KMS-11 (cell line): Measurements from ENCODE around the gene TSR2.

Source experiments
- H2AFZ ChIP-seq: fragments of 200-600 bp; sonication (generic); 2 replicates; pipeline ENCODE4 v1.6.1; 2016; ENCODE audit warnings: antibody characterized with exemption, mixed run types, low read depth
- H3K27ac ChIP-seq: fragments of 200-600 bp; sonication (generic); 2 replicates; pipeline ENCODE4 v1.6.1; 2016; ENCODE audit warnings: mild to moderate bottlenecking, mixed run types
- H3K27me3 ChIP-seq: fragments of 200-600 bp; sonication (generic); 2 replicates; pipeline ENCODE4 v1.6.1; 2017; ENCODE audit warnings: mild to moderate bottlenecking, low read depth, mixed run types, moderate library complexity; ENCODE audit not compliant: insufficient read depth
- H3K36me3 ChIP-seq: fragments of 200-600 bp; sonication (generic); 2 replicates; pipeline ENCODE4 v1.6.1; 2017; ENCODE audit warnings: mild to moderate bottlenecking, mixed run types; ENCODE audit not compliant: insufficient read depth
- H3K4me1 ChIP-seq: fragments of 200-600 bp; sonication (generic); 2 replicates; pipeline ENCODE4 v1.6.1; 2016; ENCODE audit warnings: mild to moderate bottlenecking, low read depth, mixed run types; ENCODE audit not compliant: poor library complexity, severe bottlenecking
- H3K4me2 ChIP-seq: fragments of 200-600 bp; sonication (generic); 2 replicates; pipeline ENCODE4 v1.7.0; 2016; ENCODE audit warnings: mild to moderate bottlenecking, mixed run types
- H3K4me3 ChIP-seq: fragments of 200-600 bp; sonication (generic); IDR thresholded peaks from 2 replicates; pipeline ENCODE4 v1.6.1; 2017; ENCODE audit warnings: low read depth, low read length, mixed read lengths; ENCODE audit not compliant: insufficient read depth
- H3K79me2 ChIP-seq: fragments of 200-600 bp; sonication (generic); 2 replicates; pipeline ENCODE4 v1.6.1; 2016; ENCODE audit warnings: low read depth, mixed run types; ENCODE audit not compliant: insufficient read depth
- H3K9ac ChIP-seq: fragments of 200-600 bp; sonication (generic); 2 replicates; pipeline ENCODE4 v1.6.1; 2016; ENCODE audit warnings: mild to moderate bottlenecking, mixed run types
- H4K20me1 ChIP-seq: fragments of 200-600 bp; sonication (generic); 2 replicates; pipeline ENCODE4 v1.6.1; 2016; ENCODE audit warnings: mild to moderate bottlenecking, mixed run types; ENCODE audit not compliant: insufficient read depth
- TF ChIP-seq, protein P1 (sequence below): fragments of 200-600 bp; sonication (generic); conservative IDR thresholded peaks from 2 replicates; pipeline ENCODE4 v1.6.1; 2017; ENCODE audit warnings: low read depth, mild to moderate bottlenecking, antibody characterized with exemption, low read length, moderate library complexity, mixed read lengths

TSR2 gene

DNA sequence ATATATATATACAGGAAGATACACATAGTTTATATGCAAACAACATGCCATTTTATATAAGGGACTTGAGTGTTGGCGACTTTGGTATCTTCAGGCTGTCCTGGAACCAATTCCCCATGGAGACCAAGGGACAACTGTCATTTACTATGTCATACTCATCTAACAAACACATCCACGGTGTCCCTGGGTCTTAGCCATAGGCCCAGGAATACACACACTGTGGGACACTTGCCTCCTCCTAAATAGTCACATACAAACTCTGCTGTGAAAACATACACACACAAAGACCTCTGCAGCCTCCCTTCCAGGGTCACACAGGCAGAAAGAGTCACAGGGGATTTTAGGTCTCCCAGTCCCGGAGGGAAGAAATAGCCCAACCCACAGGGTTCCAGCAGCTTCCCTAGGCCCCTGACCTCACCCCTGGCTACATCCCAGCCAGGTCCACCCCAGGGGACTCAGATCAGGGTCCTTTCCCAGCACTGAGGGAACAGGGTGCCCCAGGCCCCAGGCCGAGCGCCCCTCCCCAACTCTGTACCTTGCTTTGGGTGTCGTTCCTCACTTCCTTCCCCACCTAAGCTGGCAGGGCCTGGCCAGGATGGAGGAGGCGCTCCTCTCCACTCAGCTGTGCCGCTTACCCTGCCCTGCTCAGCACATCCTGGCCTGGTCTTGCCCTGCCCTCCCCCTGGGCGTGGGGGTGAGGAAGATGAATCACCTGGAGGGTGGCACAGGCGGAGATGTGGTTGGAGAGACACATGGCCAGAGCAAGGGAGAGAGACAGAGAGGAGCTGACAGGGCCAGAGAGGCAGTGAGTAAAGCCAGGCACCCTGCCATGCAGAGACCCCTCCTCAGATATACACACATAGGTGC is 34.0 kb downstream of the TSR2 start:
- TF ChIP-seq, protein P1, sequence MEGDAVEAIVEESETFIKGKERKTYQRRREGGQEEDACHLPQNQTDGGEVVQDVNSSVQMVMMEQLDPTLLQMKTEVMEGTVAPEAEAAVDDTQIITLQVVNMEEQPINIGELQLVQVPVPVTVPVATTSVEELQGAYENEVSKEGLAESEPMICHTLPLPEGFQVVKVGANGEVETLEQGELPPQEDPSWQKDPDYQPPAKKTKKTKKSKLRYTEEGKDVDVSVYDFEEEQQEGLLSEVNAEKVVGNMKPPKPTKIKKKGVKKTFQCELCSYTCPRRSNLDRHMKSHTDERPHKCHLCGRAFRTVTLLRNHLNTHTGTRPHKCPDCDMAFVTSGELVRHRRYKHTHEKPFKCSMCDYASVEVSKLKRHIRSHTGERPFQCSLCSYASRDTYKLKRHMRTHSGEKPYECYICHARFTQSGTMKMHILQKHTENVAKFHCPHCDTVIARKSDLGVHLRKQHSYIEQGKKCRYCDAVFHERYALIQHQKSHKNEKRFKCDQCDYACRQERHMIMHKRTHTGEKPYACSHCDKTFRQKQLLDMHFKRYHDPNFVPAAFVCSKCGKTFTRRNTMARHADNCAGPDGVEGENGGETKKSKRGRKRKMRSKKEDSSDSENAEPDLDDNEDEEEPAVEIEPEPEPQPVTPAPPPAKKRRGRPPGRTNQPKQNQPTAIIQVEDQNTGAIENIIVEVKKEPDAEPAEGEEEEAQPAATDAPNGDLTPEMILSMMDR, result no peak
- Histone ChIP-seq H3K27me3 (no peaks in the 10 kb centered on the region), H3K4me3 (no peak overlapping the region), H3K36me3 (no peaks in the 10 kb centered on the region), H2AFZ (no peak overlapping the region), H4K20me1 (no peaks in the 10 kb centered on the region), H3K79me2 (no peaks in the 10 kb centered on the region), H3K4me2 (no peak overlapping the region), H3K4me1 (no peaks in the 10 kb centered on the region), H3K27ac (no peak overlapping the region), H3K9ac (no peak overlapping the region)

DNA sequence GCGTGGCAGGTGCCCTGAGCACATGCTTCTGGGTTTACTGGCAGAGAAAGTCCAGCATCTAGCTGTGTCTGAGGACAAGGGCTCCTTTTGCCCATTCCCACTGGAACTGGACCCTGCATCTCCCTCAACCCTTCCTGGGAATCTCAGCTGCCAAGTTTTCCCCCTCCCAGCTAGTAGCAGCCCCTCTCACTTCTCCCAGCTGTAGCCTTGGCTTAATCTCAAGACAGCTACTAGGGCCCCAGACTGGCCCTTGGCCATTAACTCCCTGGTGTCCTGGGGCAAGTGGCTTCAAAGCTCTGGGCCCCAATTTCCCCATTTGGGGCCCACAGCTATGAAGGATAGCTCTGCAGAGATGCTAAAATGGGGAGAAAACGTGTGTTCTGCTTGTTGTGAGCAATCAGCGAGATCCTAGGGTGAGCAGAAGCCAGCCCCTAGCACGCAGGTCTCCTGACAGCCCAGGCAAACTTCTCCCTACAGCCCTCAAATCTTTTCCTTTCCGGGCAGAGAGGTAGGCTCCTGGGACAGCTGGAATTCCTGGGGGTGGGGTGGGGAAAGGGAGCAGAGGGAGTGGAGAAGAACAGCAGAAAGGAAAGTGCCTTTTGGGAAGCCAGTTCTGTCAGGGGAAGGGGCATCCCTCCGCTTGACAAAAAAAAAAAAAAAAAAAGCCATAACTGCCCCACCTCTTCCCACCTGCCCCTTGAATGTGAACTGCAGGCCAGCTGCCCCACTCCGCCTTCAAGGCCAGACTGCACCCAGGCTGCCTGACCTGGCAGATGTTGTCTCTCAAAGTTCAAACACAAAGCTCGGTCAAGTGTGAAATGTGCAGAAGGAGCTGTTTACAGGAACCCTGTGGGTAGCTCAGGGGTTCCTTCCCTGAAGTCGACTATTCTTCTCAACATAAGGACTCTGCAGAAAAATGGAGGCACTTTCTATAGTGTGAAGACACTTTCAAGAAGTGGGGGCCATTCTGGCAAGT is 39.2 kb downstream of the TSR2 start:
- Histone ChIP-seq H3K36me3 (no peaks in the 10 kb centered on the region), H3K4me2 (no peak overlapping the region), H3K9ac (no peak overlapping the region), H3K79me2 (no peaks in the 10 kb centered on the region), H3K4me1 (no peaks in the 10 kb centered on the region), H3K27me3 (no peaks in the 10 kb centered on the region), H3K4me3 (no peak overlapping the region), H3K27ac (no peak overlapping the region), H2AFZ (no peak overlapping the region), H4K20me1 (no peaks in the 10 kb centered on the region)
- TF ChIP-seq, protein P1, result no peak

DNA sequence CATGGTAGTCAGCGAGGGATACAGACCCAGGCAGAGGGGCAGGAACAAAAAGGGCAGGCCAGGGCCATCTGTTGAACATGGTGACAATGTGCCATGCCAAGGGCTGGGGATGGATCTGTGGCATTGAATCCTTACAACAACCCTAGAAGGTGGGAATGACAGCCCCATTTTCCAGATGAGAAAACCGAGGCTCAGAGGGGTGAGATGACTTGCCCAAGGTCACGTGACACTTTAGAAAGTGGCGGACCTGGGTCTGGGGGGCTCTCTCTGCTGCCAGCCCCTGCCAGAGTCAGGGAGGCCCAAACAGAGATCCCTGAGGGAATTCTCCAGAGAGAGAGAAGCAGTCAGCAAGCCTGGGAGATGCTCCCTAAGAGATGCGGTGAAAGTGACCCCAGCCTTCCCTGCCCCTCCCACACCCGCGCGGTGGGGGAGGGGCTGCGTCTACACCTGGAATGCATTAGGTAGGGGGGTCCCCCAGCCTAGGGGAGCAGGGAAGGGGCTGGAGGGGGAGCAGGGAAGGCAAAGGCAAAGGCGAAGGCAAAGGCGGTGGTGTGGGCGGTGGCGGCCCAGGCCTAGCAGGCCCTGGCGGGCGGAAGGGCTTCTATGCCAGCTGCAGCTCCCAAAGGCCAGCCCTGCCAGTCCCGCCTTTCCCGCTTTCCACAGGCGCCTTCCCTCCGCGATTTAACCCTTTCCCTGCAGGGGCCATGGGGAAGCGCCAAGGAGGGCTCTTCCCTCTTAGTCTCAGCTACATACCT is 42.8 kb downstream of the TSR2 start:
- Histone ChIP-seq H3K9ac (no peak overlapping the region), H3K79me2 (no peaks in the 10 kb centered on the region), H3K4me1 (no peaks in the 10 kb centered on the region), H3K4me3 (no peak overlapping the region), H3K36me3 (no peaks in the 10 kb centered on the region), H3K27ac (no peak overlapping the region), H2AFZ (no peak overlapping the region), H4K20me1 (no peaks in the 10 kb centered on the region), H3K4me2 (no peak overlapping the region), H3K27me3 (no peaks in the 10 kb centered on the region)
- TF ChIP-seq, protein P1, result no peak

DNA sequence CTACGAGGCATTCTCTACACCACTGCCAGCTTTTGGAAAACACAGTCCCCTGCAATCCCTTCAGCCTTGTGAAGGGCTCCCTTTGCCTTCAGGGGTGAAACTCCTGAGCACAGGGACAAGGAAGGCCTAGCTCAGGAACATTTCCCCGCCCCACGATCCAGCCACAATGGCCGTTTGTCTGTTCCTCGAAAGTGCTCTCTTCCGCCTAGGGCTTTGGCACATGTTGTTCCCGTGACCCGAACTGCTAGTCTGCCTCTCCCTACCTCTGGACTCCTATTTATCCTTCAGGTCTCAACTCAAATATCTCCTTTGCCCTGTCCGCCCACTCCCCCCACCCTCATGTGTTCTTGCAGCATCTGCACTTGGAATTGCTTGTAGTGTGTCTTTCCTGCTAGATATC is 43.7 kb downstream of the TSR2 start:
- Histone ChIP-seq H3K4me3 (no peak overlapping the region), H3K27me3 (no peaks in the 10 kb centered on the region), H3K4me2 (no peak overlapping the region), H4K20me1 (no peaks in the 10 kb centered on the region), H2AFZ (no peak overlapping the region), H3K36me3 (no peaks in the 10 kb centered on the region), H3K9ac (no peak overlapping the region), H3K4me1 (no peaks in the 10 kb centered on the region), H3K27ac (no peak overlapping the region), H3K79me2 (no peaks in the 10 kb centered on the region)
- TF ChIP-seq, protein P1, result no peak
